GM20000 (cell line): ENCODE data around the gene OTX1.
A peak's percentile ranks its signal among the peaks of the same experiment; 100 is the strongest.
"Not testable (repeated sequence)": the region's sequence is repeated elsewhere in the genome, so short reads cannot be mapped to it uniquely, and the experiment has no call there.

Source experiments
- DNase-seq: peaks from one replicate; pipeline ENCODE4 v3.0.0; 2012; ENCODE audit warnings: low spot score
- TF ChIP-seq, protein P1 (sequence below): IDR thresholded peaks from 2 replicates; pipeline ENCODE4 v1.5.1; 2012; ENCODE audit warnings: mild to moderate bottlenecking, control low read depth; ENCODE audit errors: extremely low read depth, missing control alignments

The OTX1 gene

GRCh38 chr2:63013438-63013837 lies 37.2 kb upstream of the OTX1 start:
- TF ChIP-seq, protein P1, sequence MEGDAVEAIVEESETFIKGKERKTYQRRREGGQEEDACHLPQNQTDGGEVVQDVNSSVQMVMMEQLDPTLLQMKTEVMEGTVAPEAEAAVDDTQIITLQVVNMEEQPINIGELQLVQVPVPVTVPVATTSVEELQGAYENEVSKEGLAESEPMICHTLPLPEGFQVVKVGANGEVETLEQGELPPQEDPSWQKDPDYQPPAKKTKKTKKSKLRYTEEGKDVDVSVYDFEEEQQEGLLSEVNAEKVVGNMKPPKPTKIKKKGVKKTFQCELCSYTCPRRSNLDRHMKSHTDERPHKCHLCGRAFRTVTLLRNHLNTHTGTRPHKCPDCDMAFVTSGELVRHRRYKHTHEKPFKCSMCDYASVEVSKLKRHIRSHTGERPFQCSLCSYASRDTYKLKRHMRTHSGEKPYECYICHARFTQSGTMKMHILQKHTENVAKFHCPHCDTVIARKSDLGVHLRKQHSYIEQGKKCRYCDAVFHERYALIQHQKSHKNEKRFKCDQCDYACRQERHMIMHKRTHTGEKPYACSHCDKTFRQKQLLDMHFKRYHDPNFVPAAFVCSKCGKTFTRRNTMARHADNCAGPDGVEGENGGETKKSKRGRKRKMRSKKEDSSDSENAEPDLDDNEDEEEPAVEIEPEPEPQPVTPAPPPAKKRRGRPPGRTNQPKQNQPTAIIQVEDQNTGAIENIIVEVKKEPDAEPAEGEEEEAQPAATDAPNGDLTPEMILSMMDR, result no peak
- no peak for DNase-seq

DNA sequence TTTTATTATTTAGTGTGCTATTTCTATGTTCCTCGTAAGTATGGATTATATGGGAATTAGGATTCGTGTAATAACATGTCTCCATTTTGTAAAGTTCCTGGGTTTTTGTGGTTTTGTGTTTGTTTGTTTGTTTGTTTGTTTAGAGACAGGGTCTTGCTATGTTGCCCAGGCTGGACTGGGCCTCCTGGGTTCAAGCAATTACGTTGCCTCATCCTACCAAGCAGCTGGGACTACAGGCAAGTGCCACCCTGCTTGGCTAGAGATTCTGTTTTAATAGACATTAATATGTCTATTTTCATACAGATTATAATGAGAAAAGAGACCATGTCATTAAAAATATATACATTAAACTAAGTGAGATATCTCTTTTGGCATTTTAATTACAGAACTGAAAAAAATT lies 35.2 kb upstream of the OTX1 start:
- DNase-seq, result no peak
- TF ChIP-seq, protein P1, result no peak

- TF ChIP-seq, protein P1, result no peak
- DNase-seq, result no peak
These were observed 32.2 kb upstream of the OTX1 start for GRCh38 chr2:63018439-63018838.

GRCh38 chr2:63019686-63020085 lies 30.9 kb upstream of the OTX1 start:
- not testable (repeated sequence) for DNase-seq

GRCh38 chr2:63023444-63023843 lies 27.2 kb upstream of the OTX1 start:
- peak; percentile 7 for DNase-seq
- TF ChIP-seq, protein P1, result no peak

DNA sequence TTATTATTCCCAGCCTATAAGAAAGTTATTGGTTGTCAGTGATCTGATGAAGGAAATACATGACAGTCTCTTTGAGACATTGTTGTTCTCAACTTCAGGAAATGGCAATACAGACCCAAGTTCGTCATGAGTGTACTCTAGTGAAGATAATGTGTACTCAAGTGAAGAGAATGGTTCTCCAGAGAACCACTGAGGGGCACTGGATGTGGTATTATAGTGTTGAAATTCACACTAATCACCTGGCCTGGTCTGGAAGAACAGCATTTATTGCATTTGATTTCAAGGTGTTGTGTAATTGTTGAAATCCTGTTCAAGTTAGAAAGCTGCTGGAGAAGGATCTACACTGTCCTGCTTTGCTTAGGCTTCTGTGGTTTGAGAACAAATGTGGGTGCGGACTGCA lies 23.4 kb upstream of the OTX1 start:
- TF ChIP-seq, protein P1, result no peak
- DNase-seq, result no peak

DNA sequence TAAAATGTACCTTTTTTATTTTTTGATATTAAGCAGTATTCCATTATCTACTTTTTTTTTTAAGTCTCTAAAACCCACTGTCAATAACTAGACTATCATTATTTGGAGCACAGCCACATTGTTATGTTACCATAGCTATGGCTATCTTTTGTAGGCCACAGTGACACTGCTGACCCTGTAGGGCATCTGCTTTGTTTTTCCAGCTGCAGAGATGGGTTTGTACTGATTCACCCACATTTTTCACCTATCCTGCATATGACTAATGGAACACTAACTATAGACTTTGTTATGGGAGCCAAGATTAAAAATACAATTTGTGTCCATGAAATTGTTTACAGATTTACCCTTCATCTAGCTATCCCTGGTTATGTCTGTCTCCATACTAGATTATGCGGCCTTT lies 21.6 kb upstream of the OTX1 start:
- TF ChIP-seq, protein P1, result no peak
- no peak for DNase-seq

DNA sequence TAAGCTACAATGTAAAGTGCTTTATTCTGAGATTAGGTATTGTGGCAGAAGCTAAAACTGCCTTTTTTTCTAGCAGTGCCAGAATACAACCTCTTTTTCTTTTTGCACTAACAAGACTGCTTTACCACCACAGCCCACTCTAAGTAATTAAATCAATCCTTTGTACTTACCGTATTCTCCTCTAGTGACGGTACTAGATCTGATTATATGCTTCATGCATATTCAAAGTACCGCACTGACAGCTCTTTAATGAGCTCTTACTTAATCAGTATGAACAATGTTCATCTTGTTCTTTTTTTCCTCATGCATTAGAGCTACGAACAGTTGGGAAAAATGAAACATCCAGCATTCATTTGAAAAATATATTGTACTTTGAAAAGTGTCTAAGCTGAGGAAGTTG lies 16.1 kb upstream of the OTX1 start:
- no peak for DNase-seq
- TF ChIP-seq, protein P1, result no peak
